BJ (cell line): ENCODE measurements around the gene CPS1. TPM values are rescaled to one million over a fixed set of nuclear protein-coding genes. Genes with fewer than 3 reads are reported as not detected.

Experiments used
- CTCF ChIA-PET: fragments of 350-600 bp; formaldehyde crosslinking; extraction: SDS; loops from one replicate; lab custom pipeline; 2021; ENCODE audit warnings: antibody characterized with exemption, inconsistent platforms; lab: Yijun Ruan, JAX
- POLR2A ChIA-PET: fragments of 300-600 bp; sonication (Branson Sonifier 250); formaldehyde crosslinking; extraction: SDS; loops from one replicate; lab custom pipeline; 2021; ENCODE audit warnings: antibody characterized with exemption; lab: Charles Lee
- DNase-seq: peaks from one replicate; pipeline ENCODE4 v3.0.0-alpha.2; 2011; ENCODE audit warnings: low read depth
- H3K27me3 ChIP-seq: 2 replicates; pipeline ENCODE4 v1.6.0; 2011; ENCODE audit warnings: low read length; ENCODE audit not compliant: control insufficient read depth, insufficient read depth
- H3K36me3 ChIP-seq: 2 replicates; pipeline ENCODE4 v1.5.1; 2011; ENCODE audit warnings: low read length; ENCODE audit not compliant: control insufficient read depth, insufficient read depth
- H3K4me3 ChIP-seq: 2 replicates; pipeline ENCODE4 v1.5.1; 2011; ENCODE audit warnings: low read depth, mild to moderate bottlenecking, control low read depth, low read length
- CTCF ChIP-seq: IDR thresholded peaks from 2 replicates; pipeline ENCODE4 v1.5.1; 2011; ENCODE audit warnings: low read depth, mild to moderate bottlenecking, control low read depth, inconsistent platforms, low read length, moderate library complexity; ENCODE audit not compliant: insufficient read depth
- polyA plus RNA-seq: library from polyadenylated mRNA; depleted of rRNA; stranded (reverse); fragments of >200 nt; gene quantifications from 2 replicates; pipeline ENCODE4 v1.2.3, GENCODE V29; 2011

CPS1 gene
- polyA plus RNA-seq, 1 experiment = 10.9 TPM

- DNase-seq = no peak
- no peaks in the 10 kb centered on the region for H3K36me3 ChIP-seq
- no peaks in the 10 kb centered on the region for H3K27me3 ChIP-seq
- no peak overlapping the region for H3K4me3 ChIP-seq
- CTCF ChIA-PET = no interaction called here
- POLR2A ChIA-PET = no interaction called here
- TF ChIP-seq CTCF = no peak
Measured at GRCh38 chr2:210623506-210623905, 67.1 kb downstream of the CPS1 start.

GRCh38 chr2:210626849-210627248 is 70.5 kb downstream of the CPS1 start:
- no peaks in the 10 kb centered on the region for H3K36me3 ChIP-seq
- ChIA-PET POLR2A (no interaction called here), CTCF (no interaction called here)
- DNase-seq = no peak
- no peak overlapping the region for H3K4me3 ChIP-seq
- no peak for TF ChIP-seq CTCF
- no peaks in the 10 kb centered on the region for H3K27me3 ChIP-seq

- H3K4me3 ChIP-seq = no peak overlapping the region
- H3K36me3 ChIP-seq = no peaks in the 10 kb centered on the region
- no peak for DNase-seq
- H3K27me3 ChIP-seq = no peaks in the 10 kb centered on the region
- ChIA-PET CTCF (no interaction called here), POLR2A (no interaction called here)
- no peak for TF ChIP-seq CTCF
Measured at GRCh38 chr2:210630873-210631560, 74.6 kb downstream of the CPS1 start.

GRCh38 chr2:210633699-210634098 is 77.3 kb downstream of the CPS1 start:
- no peak for TF ChIP-seq CTCF
- H3K4me3 ChIP-seq = no peak overlapping the region
- POLR2A ChIA-PET = no interaction called here
- no peaks in the 10 kb centered on the region for H3K36me3 ChIP-seq
- DNase-seq = no peak
- H3K27me3 ChIP-seq = no peaks in the 10 kb centered on the region
- CTCF ChIA-PET = interaction anchor here (0.7 kb wide), 1 partner anchor 19 kb away, joined by 3 read pairs; no protein-coding TSS in a partner anchor

- Histone ChIP-seq H3K27me3 (no peaks in the 10 kb centered on the region), H3K4me3 (no peak overlapping the region), H3K36me3 (no peaks in the 10 kb centered on the region)
- CTCF ChIA-PET = interaction anchor here (1.0 to 1.4 kb wide), 2 partner anchors 17 to 20 kb away, joined by 3 to 6 read pairs; no protein-coding TSS in a partner anchor
- DNase-seq = no peak
- POLR2A ChIA-PET = no interaction called here
- TF ChIP-seq CTCF = no peak
Measured at GRCh38 chr2:210635257-210635656, 78.9 kb downstream of the CPS1 start.
